GM12875 (cell line): ENCODE data around the gene MTFMT.

ENCODE experiments used
- H3K4me3 ChIP-seq: one replicate; pipeline ENCODE4 v1.5.1; 2011; ENCODE audit warnings: low read depth, low read length, control low read depth
- TF ChIP-seq, protein P1 (sequence below): IDR thresholded peaks from 2 replicates; pipeline ENCODE4 v1.5.1; 2011; ENCODE audit warnings: low read depth, mild to moderate bottlenecking, control low read depth, inconsistent platforms, low read length, moderate library complexity, borderline replicate concordance; ENCODE audit not compliant: insufficient read depth

MTFMT gene

GRCh38 chr15:64959128-64959527 lies 70.3 kb downstream of the MTFMT start:
- TF ChIP-seq, protein P1, sequence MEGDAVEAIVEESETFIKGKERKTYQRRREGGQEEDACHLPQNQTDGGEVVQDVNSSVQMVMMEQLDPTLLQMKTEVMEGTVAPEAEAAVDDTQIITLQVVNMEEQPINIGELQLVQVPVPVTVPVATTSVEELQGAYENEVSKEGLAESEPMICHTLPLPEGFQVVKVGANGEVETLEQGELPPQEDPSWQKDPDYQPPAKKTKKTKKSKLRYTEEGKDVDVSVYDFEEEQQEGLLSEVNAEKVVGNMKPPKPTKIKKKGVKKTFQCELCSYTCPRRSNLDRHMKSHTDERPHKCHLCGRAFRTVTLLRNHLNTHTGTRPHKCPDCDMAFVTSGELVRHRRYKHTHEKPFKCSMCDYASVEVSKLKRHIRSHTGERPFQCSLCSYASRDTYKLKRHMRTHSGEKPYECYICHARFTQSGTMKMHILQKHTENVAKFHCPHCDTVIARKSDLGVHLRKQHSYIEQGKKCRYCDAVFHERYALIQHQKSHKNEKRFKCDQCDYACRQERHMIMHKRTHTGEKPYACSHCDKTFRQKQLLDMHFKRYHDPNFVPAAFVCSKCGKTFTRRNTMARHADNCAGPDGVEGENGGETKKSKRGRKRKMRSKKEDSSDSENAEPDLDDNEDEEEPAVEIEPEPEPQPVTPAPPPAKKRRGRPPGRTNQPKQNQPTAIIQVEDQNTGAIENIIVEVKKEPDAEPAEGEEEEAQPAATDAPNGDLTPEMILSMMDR, result no peak
- H3K4me3 ChIP-seq, result no peak overlapping the region

GRCh38 chr15:64954395-64954794 lies 75.0 kb downstream of the MTFMT start:
- H3K4me3 ChIP-seq, result no peak overlapping the region
- TF ChIP-seq, protein P1, result no peak

DNA sequence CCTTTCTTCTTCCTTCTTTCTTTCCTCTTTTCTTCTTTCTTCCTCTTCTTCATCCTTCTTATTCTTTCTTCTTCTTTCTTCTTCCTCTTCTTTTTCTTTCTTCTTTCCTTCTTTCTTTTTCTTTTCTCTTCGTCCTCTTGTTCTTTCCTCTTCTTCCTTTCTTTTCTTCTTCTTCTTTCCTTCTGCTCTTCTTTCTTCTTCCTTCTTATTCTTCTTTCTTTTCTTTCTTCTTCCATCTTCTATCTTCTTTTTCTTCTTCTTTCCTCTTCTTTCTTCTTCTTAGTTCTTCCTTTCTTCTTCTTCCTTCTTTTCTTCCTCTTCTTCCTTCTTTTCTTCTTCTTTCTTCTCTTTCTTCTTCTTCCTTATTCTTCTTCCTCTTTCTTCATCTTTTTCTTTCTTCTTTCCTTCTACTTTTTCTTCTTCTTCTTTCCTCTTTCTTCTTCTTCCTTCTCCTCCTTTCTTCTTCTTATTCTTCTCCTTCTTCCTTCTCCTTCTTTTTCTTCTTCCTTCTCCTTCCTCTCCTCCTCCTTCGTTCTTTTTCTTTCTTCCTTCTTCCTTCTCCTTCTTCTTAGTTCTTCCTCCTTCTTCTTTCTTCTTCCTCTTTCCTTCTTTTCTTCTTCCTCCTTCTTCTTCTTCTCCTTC lies 77.5 kb downstream of the MTFMT start:
- TF ChIP-seq, protein P1, result no peak
- H3K4me3 ChIP-seq, result no peak overlapping the region
